H1 (cell line): ENCODE data around the gene ASXL3. TPM values are rescaled to one million over a fixed set of nuclear protein-coding genes. Genes with fewer than 3 reads are reported as not detected.

Source experiments
- CTCF ChIA-PET: fragments of 300-600 bp; sonication (Branson Sonifier 250); formaldehyde crosslinking; loops from one replicate; lab custom pipeline; 2021; ENCODE audit not compliant: partially characterized antibody; lab: Charles Lee
- POLR2A ChIA-PET: fragments of 300-600 bp; sonication (Branson Sonifier 250); formaldehyde crosslinking; loops from one replicate; lab custom pipeline; 2021; ENCODE audit warnings: inconsistent platforms; ENCODE audit not compliant: partially characterized antibody; lab: Charles Lee
- DNase-seq, 2 experiments: peaks; one replicate each; pipeline versions ENCODE4 v3.0.0 to v3.0.0-alpha.2; 2010 to 2022; ENCODE audit warnings: low spot score in 2 of 2, low read depth in 1 of 2, mixed read lengths in 1 of 2
- FAIRE-seq: peaks from 2 replicates; lab custom pipeline; 2011; peaks lifted over from hg19 to GRCh38; lab: Jason Lieb, UNC
- H2AFZ ChIP-seq: 2 replicates; pipeline ENCODE4 v1.8.1; 2012; ENCODE audit warnings: low read length, inconsistent platforms
- H2AK5ac ChIP-seq: 2 replicates; pipeline ENCODE4 v1.6.1; 2013; ENCODE audit warnings: low read depth, low read length
- H2BK120ac ChIP-seq: replicated peaks from 2 replicates; pipeline ENCODE3; 2013; ENCODE audit warnings: low read depth, low read length, inconsistent platforms
- H2BK12ac ChIP-seq: 2 replicates; pipeline ENCODE4 v1.6.1; 2013; ENCODE audit warnings: low read depth, low read length
- H2BK15ac ChIP-seq: 2 replicates; pipeline ENCODE4 v1.6.1; 2013; ENCODE audit warnings: low read length
- H2BK20ac ChIP-seq: 2 replicates; pipeline ENCODE4 v1.6.1; 2013; ENCODE audit warnings: low read length
- H2BK5ac ChIP-seq: 2 replicates; pipeline ENCODE4 v1.6.1; 2013; ENCODE audit warnings: low read depth, low read length
- H3K14ac ChIP-seq: 2 replicates; pipeline ENCODE4 v1.6.1; 2013; ENCODE audit warnings: inconsistent platforms; ENCODE audit not compliant: insufficient read length
- H3K18ac ChIP-seq: 2 replicates; pipeline ENCODE4 v1.6.1; 2013; ENCODE audit warnings: low read length; ENCODE audit errors: extremely low read depth
- H3K23ac ChIP-seq: 2 replicates; pipeline ENCODE4 v1.6.1; 2013; ENCODE audit warnings: inconsistent platforms; ENCODE audit not compliant: insufficient read length
- H3K23me2 ChIP-seq: 2 replicates; pipeline ENCODE4 v1.6.1; 2013; ENCODE audit warnings: low read depth, low read length
- H3K27ac ChIP-seq: 2 replicates; pipeline ENCODE4 v1.6.1; 2011; ENCODE audit warnings: low read depth, low read length, inconsistent platforms
- H3K27me3 ChIP-seq, 4 experiments: replicated peaks in 1 of 4; 1 replicate in 1 of 4; 2 replicates in 3 of 4; pipeline versions ENCODE4 v1.6.1 to v1.8.1; 2011 to 2013; ENCODE audit warnings: low read length in 3 of 4, mild to moderate bottlenecking in 3 of 4, inconsistent platforms in 2 of 4, mixed read lengths in 2 of 4, moderate library complexity in 1 of 4; ENCODE audit not compliant: control insufficient read depth in 3 of 4, insufficient read depth in 3 of 4; ENCODE audit errors: extremely low read depth in 1 of 4
- H3K36me3 ChIP-seq, 4 experiments: 2 replicates each; pipeline versions ENCODE4 v1.6.1 to v1.8.1; 2011 to 2013; ENCODE audit warnings: mild to moderate bottlenecking in 4 of 4, low read length in 3 of 4, moderate library complexity in 2 of 4, control low read depth in 1 of 4, inconsistent platforms in 1 of 4; ENCODE audit not compliant: insufficient read depth in 4 of 4, control insufficient read depth in 2 of 4
- H3K4ac ChIP-seq: replicated peaks from 2 replicates; pipeline ENCODE3; 2013; ENCODE audit warnings: low read length, low read depth, mixed read lengths, inconsistent platforms; ENCODE audit not compliant: insufficient read length
- H3K4me1 ChIP-seq, 4 experiments: replicated peaks in 1 of 4; 1 replicate in 1 of 4; 2 replicates in 3 of 4; pipeline versions ENCODE4 v1.6.1 to v1.8.1; 2011 to 2013; ENCODE audit warnings: low read length in 3 of 4, inconsistent platforms in 2 of 4, mixed read lengths in 1 of 4; ENCODE audit not compliant: insufficient read depth in 4 of 4, control insufficient read depth in 3 of 4
- H3K4me2 ChIP-seq, 2 experiments: 2 replicates each; pipeline versions ENCODE4 v1.6.1 to v1.8.1; 2011 to 2013; ENCODE audit warnings: low read depth in 2 of 2, low read length in 2 of 2, control low read depth in 1 of 2, inconsistent platforms in 1 of 2, mild to moderate bottlenecking in 1 of 2; ENCODE audit not compliant: insufficient read depth in 1 of 2
- H3K4me3 ChIP-seq, 4 experiments: fragments of 200-600, 300-600 bp in 1 of 4; sonication (generic), shearing (Covaris generic), sonication (Bioruptor Twin) in 1 of 4; 2 replicates each; pipeline versions ENCODE4 v1.5.1 to v1.8.1; 2011 to 2016; ENCODE audit warnings: low read length in 4 of 4, low read depth in 3 of 4, control low read depth in 2 of 4, inconsistent platforms in 2 of 4, mild to moderate bottlenecking in 2 of 4, mixed read lengths in 1 of 4, moderate library complexity in 1 of 4; ENCODE audit not compliant: insufficient read depth in 2 of 4; ENCODE audit errors: extremely low read depth in 1 of 4
- H3K56ac ChIP-seq: replicated peaks from 2 replicates; pipeline ENCODE3; 2013; ENCODE audit warnings: low read depth, mild to moderate bottlenecking, mixed read lengths, low read length, inconsistent platforms; ENCODE audit not compliant: insufficient read length
- H3K79me1 ChIP-seq: 2 replicates; pipeline ENCODE4 v1.6.1; 2013; ENCODE audit warnings: low read depth, low read length, control low read depth
- H3K79me2 ChIP-seq, 2 experiments: 2 replicates each; pipeline versions ENCODE4 v1.6.1 to v1.8.1; 2012 to 2013; ENCODE audit warnings: low read length in 2 of 2, mild to moderate bottlenecking in 2 of 2, inconsistent platforms in 1 of 2; ENCODE audit not compliant: insufficient read depth in 2 of 2, control insufficient read depth in 1 of 2
- H3K9ac ChIP-seq, 4 experiments: replicated peaks in 1 of 4; 1 replicate in 1 of 4; 2 replicates in 3 of 4; pipeline versions ENCODE4 v1.6.1 to v1.8.1; 2011 to 2013; ENCODE audit warnings: low read depth in 3 of 4, low read length in 3 of 4, control low read depth in 2 of 4, mild to moderate bottlenecking in 2 of 4, moderate library complexity in 2 of 4, inconsistent platforms in 1 of 4; ENCODE audit errors: extremely low read depth in 1 of 4
- H3K9me3 ChIP-seq, 2 experiments: 2 replicates each; pipeline versions ENCODE4 v1.6.1 to v1.8.1; 2012 to 2013; ENCODE audit warnings: mild to moderate bottlenecking in 2 of 2, moderate library complexity in 2 of 2, control low read depth in 1 of 2, inconsistent platforms in 1 of 2, low read depth in 1 of 2, low read length in 1 of 2, mixed read lengths in 1 of 2; ENCODE audit not compliant: insufficient read depth in 2 of 2
- H4K20me1 ChIP-seq, 2 experiments: replicated peaks in 1 of 2; 2 replicates each; pipeline versions ENCODE3 to v1.8.1; 2011 to 2013; ENCODE audit warnings: inconsistent platforms in 2 of 2, low read length in 2 of 2, mild to moderate bottlenecking in 1 of 2; ENCODE audit not compliant: insufficient read depth in 2 of 2, control insufficient read depth in 1 of 2
- H4K5ac ChIP-seq: 2 replicates; pipeline ENCODE4 v1.6.1; 2013; ENCODE audit warnings: low read length, low read depth, mixed read lengths, inconsistent platforms; ENCODE audit not compliant: insufficient read length
- H4K8ac ChIP-seq: 2 replicates; pipeline ENCODE4 v1.8.0; 2013; ENCODE audit warnings: mild to moderate bottlenecking, moderate library complexity, low read length, inconsistent platforms; ENCODE audit not compliant: insufficient read depth; ENCODE audit errors: extremely low read depth
- H4K91ac ChIP-seq: replicated peaks from 2 replicates; pipeline ENCODE3; 2013; ENCODE audit warnings: low read length, mixed read lengths, inconsistent platforms; ENCODE audit not compliant: insufficient read length
- FOSL1 ChIP-seq: IDR thresholded peaks from 2 replicates; pipeline ENCODE4 v1.6.1; 2011; ENCODE audit warnings: mild to moderate bottlenecking, low read depth, low read length, moderate library complexity; ENCODE audit not compliant: insufficient read depth
- NRF1 ChIP-seq: IDR thresholded peaks from 2 replicates; pipeline ENCODE4 v1.6.1; 2011; ENCODE audit warnings: mild to moderate bottlenecking, low read depth, low read length, improper control_type of control experiment
- PHF8 ChIP-seq: fragments of 200-600 bp; sonication (generic); conservative IDR thresholded peaks from 2 replicates; pipeline ENCODE4 v1.7.1; 2012; ENCODE audit warnings: low read depth, mild to moderate bottlenecking, inconsistent platforms, low read length, moderate library complexity
- SP2 ChIP-seq: IDR thresholded peaks from 2 replicates; pipeline ENCODE4 v1.6.1; 2012; ENCODE audit warnings: mild to moderate bottlenecking, low read length, inconsistent platforms
- SRF ChIP-seq: IDR thresholded peaks from 2 replicates; pipeline ENCODE4 v1.6.1; 2011; ENCODE audit warnings: mild to moderate bottlenecking, low read depth, low read length, moderate library complexity
- SUZ12 ChIP-seq: fragments of 200-600 bp; sonication (generic); IDR thresholded peaks from 2 replicates; pipeline ENCODE4 v1.6.1; 2012; ENCODE audit warnings: mild to moderate bottlenecking, inconsistent platforms, low read length, moderate library complexity, mixed read lengths
- TEAD4 ChIP-seq: IDR thresholded peaks from 2 replicates; pipeline ENCODE4 v1.6.1; 2012; ENCODE audit warnings: low read depth, low read length, inconsistent platforms, mixed read lengths
- WGBS, 2 experiments: shearing (Covaris generic) in 1 of 2; methylation state at CpG; one replicate each; pipeline versions ENCODE4 v1.1.6 to v1.1.7; 2013 to 2015; ENCODE audit warnings: low lambda C conversion rate in 2 of 2, mixed read lengths in 2 of 2, inconsistent platforms in 1 of 2, low coverage in 1 of 2, missing lambda C conversion rate in 1 of 2; ENCODE audit not compliant: insufficient replicate concordance in 2 of 2, insufficient coverage in 1 of 2, insufficient read length in 1 of 2; ENCODE audit errors: extremely low coverage in 1 of 2, missing lambda C conversion rate in 1 of 2; 5-methylcytosine and 5-hydroxymethylcytosine counted together
- polyA plus RNA-seq, 7 experiments: library from polyadenylated mRNA; depleted of rRNA in 3 of 7; stranded (reverse) in 5 of 7; unstranded in 2 of 7; fragments of >200 nt in 5 of 7; fragments of 200-250 nt in 2 of 7; gene quantifications; 1 replicate in 5 of 7; 2 replicates in 1 of 7; 4 replicates in 1 of 7; pipeline versions ENCODE4 v1.2.1 to v1.2.3, GENCODE V29; 2011 to 2013; ENCODE audit warnings: missing spikeins in 2 of 7, mixed read lengths in 2 of 7
- total RNA-seq: library from RNA; stranded (reverse); fragmentation: NEBNext Ultra II Directional; extraction: Animal tissue kit (Norgen Biotek cat#: 25700); gene quantifications from 2 replicates; pipeline ENCODE4 v1.2.1, GENCODE V29; 2021

The ASXL3 gene
- total and polyA plus RNA-seq, 2 of the 8 experiments (the other 6 are each of a cell fraction or from before 2014, with no cell fraction given): 0.08 to 1.3 TPM

DNA sequence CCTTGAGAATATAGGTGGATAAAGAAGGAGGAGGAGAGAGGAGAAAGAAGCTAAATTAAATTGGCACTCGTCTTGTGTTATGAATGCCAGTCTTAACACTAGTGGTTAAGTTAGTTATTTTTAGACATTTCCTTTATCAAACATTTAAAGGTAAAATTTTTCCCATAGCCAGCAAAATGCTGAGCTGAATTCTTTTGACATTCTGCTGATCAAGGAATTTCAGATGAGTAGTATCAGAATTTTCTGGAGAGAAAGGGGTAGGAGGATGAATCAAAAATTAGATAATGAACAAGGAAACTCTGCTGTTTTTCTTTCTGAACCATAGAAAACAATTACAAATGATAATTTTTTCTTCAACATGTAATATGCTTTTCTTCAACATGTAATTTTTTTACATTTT, 52.5 kb downstream of the ASXL3 start:
- Histone ChIP-seq H3K4ac (no peak overlapping the region), H3K9ac (no peak overlapping the region), H4K91ac (no peak overlapping the region), H3K56ac (no peak overlapping the region), H3K79me1 (no peaks in the 10 kb centered on the region), H3K9me3 (no peaks in the 10 kb centered on the region), H2BK120ac (no peak overlapping the region), H3K4me1 (no peaks in the 10 kb centered on the region), H3K4me2 (no peak overlapping the region), H4K5ac (no peak overlapping the region), H2AFZ (no peak overlapping the region), H3K36me3 (no peaks in the 10 kb centered on the region), H3K23ac (no peak overlapping the region), H3K4me3 (no peak overlapping the region), H4K8ac (no peak overlapping the region), H2BK12ac (no peak overlapping the region), H3K27me3 (no peaks in the 10 kb centered on the region), H2BK20ac (no peak overlapping the region), H2AK5ac (no peak overlapping the region), H4K20me1 (no peaks in the 10 kb centered on the region), H2BK5ac (no peak overlapping the region), H3K18ac (no peak overlapping the region), H3K27ac (no peak overlapping the region), H2BK15ac (no peak overlapping the region), H3K79me2 (no peaks in the 10 kb centered on the region), H3K23me2 (no peaks in the 10 kb centered on the region), H3K14ac (no peak overlapping the region)
- ChIA-PET CTCF (no interaction called here), POLR2A (no interaction called here)
- FAIRE-seq (no peak), DNase-seq (no peak)
- 83% methylated on average over 1 of the region's 1 CpG; no CpG with 5 or more reads in 1 of the 2 experiments for WGBS, 2 experiments
- TF ChIP-seq NRF1 (no peak), TEAD4 (no peak), SRF (no peak), FOSL1 (no peak), SUZ12 (no peak), PHF8 (no peak), SP2 (no peak)
